Type B pancreatic cell (in vitro differentiated cells): Measurements from ENCODE around the gene SERINC5. TPM values are rescaled to one million over a fixed set of nuclear protein-coding genes. Genes with fewer than 3 reads are reported as not detected.

Experiments used
- DNase-seq: peaks from one replicate; pipeline ENCODE4 v3.0.0; 2021; ENCODE audit warnings: mixed read lengths; ENCODE audit not compliant: unreplicated experiment; ENCODE audit errors: extremely low spot score
- H3K27ac Mint-ChIP-seq: 2 replicates; pipeline ENCODE4 v1.8.0; 2021; ENCODE audit warnings: mild to moderate bottlenecking, mixed read lengths
- H3K27me3 Mint-ChIP-seq: 2 replicates; pipeline ENCODE4 v1.8.0; 2021; ENCODE audit warnings: mixed read lengths
- H3K36me3 Mint-ChIP-seq: 2 replicates; pipeline ENCODE4 v1.8.0; 2021; ENCODE audit warnings: mixed read lengths
- H3K4me1 Mint-ChIP-seq: one replicate; pipeline ENCODE4 v1.8.0; 2021; ENCODE audit warnings: mixed read lengths; ENCODE audit not compliant: unreplicated experiment
- H3K4me3 Mint-ChIP-seq: 2 replicates; pipeline ENCODE4 v1.8.0; 2021; ENCODE audit warnings: mild to moderate bottlenecking, mixed read lengths
- H3K9me3 Mint-ChIP-seq: 2 replicates; pipeline ENCODE4 v1.8.0; 2021; ENCODE audit warnings: mixed read lengths
- total RNA-seq: library from RNA; stranded (reverse); gene quantifications from 2 replicates; pipeline ENCODE4 v1.2.1, GENCODE V29; 2021; ENCODE audit warnings: low replicate concordance
- TF ChIP-seq, protein P1 (sequence below): fragments of 200-600 bp; sonication (generic); conservative IDR thresholded peaks from 2 replicates; pipeline ENCODE4 v1.5.0; 2021; ENCODE audit warnings: antibody characterized with exemption, mild to moderate bottlenecking

SERINC5 gene
- total RNA-seq, 1 donor from 2014 or later, result 59.0 TPM

DNA sequence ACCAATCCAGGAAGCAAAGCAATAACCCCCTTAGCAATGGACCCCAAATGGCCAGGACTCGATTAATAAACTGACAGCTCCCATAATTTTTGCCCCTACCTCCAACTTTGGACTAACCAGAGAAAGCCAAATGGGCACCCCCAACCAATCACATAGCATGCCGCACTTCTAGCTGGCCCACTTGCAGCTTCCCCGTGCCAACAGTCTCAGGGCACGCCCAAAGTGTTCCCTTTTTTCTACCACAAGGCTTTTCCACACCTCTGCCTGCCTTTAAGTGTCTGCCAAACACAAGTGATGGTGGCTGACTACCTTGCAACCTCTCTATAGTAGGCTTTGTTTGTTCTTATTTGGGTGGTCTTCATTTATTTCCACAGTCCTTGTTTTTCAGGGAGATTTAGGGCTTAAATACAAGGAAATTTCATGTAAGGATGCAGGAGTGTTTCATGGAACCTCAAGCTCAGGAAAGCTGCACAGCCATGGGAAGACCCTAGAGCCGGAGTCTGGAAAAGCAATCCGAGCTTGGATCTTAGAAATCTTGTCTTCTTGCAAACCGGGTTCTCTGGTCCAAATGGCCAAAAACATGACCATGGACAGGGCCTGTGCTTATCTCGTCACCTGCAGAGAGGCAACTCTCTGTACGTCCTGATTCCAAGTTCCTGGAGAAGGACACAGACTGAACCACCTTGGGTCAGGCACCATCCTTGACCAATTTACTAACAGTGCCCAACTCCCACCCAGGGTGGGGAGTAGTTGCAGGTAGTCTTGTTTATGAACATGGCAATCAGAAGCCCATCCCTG, 131.5 kb downstream of the SERINC5 start:
- H3K27ac Mint-ChIP-seq, result no peak overlapping the region
- TF ChIP-seq, protein P1, sequence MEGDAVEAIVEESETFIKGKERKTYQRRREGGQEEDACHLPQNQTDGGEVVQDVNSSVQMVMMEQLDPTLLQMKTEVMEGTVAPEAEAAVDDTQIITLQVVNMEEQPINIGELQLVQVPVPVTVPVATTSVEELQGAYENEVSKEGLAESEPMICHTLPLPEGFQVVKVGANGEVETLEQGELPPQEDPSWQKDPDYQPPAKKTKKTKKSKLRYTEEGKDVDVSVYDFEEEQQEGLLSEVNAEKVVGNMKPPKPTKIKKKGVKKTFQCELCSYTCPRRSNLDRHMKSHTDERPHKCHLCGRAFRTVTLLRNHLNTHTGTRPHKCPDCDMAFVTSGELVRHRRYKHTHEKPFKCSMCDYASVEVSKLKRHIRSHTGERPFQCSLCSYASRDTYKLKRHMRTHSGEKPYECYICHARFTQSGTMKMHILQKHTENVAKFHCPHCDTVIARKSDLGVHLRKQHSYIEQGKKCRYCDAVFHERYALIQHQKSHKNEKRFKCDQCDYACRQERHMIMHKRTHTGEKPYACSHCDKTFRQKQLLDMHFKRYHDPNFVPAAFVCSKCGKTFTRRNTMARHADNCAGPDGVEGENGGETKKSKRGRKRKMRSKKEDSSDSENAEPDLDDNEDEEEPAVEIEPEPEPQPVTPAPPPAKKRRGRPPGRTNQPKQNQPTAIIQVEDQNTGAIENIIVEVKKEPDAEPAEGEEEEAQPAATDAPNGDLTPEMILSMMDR, result no peak
- no peaks in the 10 kb centered on the region for H3K9me3 Mint-ChIP-seq
- H3K27me3 Mint-ChIP-seq, result no peaks in the 10 kb centered on the region
- peaks cover 9% of the 10 kb centered on the region for H3K4me1 Mint-ChIP-seq
- no peak overlapping the region for H3K4me3 Mint-ChIP-seq
- peaks cover 4% of the 10 kb centered on the region for H3K36me3 Mint-ChIP-seq
- no peak for DNase-seq

DNA sequence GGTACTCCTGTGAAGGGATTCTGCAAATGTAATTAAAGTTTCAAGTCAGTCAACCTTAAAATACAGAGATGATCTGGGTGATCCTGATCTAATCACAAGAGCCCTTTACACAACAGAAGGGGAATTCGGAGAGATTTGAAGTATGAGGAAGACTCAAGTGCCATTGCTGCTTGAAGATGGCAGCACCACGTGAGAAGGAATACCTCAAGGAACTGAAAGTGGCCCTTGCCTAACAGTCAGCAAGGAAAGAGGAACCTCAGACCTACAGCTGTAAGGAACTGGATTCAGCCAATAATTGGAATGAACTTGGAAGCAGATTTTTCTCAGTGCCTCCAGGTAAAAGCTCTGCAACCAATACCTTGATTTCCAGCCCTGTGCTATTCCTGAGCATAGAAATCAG, 133.3 kb downstream of the SERINC5 start:
- Mint-ChIP-seq H3K4me1 (no peaks in the 10 kb centered on the region), H3K27me3 (no peaks in the 10 kb centered on the region), H3K4me3 (no peak overlapping the region), H3K27ac (no peak overlapping the region), H3K36me3 (peaks cover 4% of the 10 kb centered on the region), H3K9me3 (no peaks in the 10 kb centered on the region)
- TF ChIP-seq, protein P1, result no peak
- no peak for DNase-seq

DNA sequence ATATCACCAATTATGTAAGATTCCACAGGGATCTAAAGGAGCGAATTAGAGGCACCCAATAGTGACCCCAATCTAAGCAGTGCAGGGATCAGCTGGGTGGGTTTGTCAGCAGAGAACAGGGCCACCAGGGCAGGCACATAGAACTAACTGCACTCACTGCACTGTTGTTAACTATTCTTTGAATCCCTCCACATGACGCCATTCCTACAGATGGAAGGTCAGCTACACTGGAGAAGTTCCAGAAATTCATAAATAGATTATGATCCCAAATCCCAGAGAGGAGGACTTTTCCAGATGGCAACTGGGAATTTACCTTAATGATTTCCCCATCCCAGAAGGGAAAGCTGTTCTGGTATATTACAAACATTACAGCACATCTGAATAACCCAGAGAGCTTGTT, 136.5 kb downstream of the SERINC5 start:
- no peak for DNase-seq
- no peaks in the 10 kb centered on the region for H3K9me3 Mint-ChIP-seq
- peaks cover 4% of the 10 kb centered on the region for H3K36me3 Mint-ChIP-seq
- TF ChIP-seq, protein P1, result no peak
- H3K4me1 Mint-ChIP-seq, result peaks cover 5% of the 10 kb centered on the region
- H3K4me3 Mint-ChIP-seq, result no peak overlapping the region
- no peaks in the 10 kb centered on the region for H3K27me3 Mint-ChIP-seq
- H3K27ac Mint-ChIP-seq, result no peak overlapping the region

DNA sequence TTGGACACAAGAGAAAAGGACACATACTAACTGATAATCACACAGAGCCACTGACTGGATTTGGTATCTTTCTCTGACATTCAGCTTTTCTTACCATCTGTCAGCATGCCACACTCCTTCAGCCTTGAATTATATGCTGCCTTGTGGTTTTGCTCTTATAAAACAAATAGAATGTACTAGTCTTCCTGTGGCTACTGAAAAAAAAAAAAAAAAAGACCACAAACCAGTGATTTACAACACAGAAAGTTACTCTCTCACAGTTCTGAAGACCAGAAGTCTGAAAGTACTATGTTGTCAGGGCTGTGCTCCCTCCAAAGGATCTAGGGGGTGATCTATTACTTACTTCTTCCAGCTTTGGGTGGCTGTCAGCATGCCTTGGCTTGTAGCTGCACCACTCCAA, 138.4 kb downstream of the SERINC5 start:
- no peak for DNase-seq
- peaks cover 5% of the 10 kb centered on the region for H3K4me1 Mint-ChIP-seq
- H3K9me3 Mint-ChIP-seq, result peaks cover 4% of the 10 kb centered on the region
- TF ChIP-seq, protein P1, result no peak
- H3K27me3 Mint-ChIP-seq, result no peaks in the 10 kb centered on the region
- H3K4me3 Mint-ChIP-seq, result no peak overlapping the region
- no peak overlapping the region for H3K27ac Mint-ChIP-seq
- peaks cover 9% of the 10 kb centered on the region for H3K36me3 Mint-ChIP-seq

- Mint-ChIP-seq H3K27me3 (no peaks in the 10 kb centered on the region), H3K9me3 (peaks cover 4% of the 10 kb centered on the region), H3K27ac (no peak overlapping the region), H3K4me3 (no peak overlapping the region), H3K4me1 (peaks cover 15% of the 10 kb centered on the region), H3K36me3 (peaks cover 9% of the 10 kb centered on the region)
- DNase-seq, result no peak
- TF ChIP-seq, protein P1, result no peak
Observed at GRCh38 chr5:80116465-80116864, 139.4 kb downstream of the SERINC5 start.
